Astrocyte (in vitro differentiated cells and primary cell): Measurements from ENCODE around the gene COG7. TPM values are rescaled to one million over a fixed set of nuclear protein-coding genes. Genes with fewer than 3 reads are reported as not detected.
"Not testable (repeated sequence)": the region's sequence is repeated elsewhere in the genome, so short reads cannot be mapped to it uniquely, and the experiment has no call there.

Source experiments
- DNase-seq: peaks from one replicate; pipeline ENCODE4 v3.0.0-alpha.2; 2010; ENCODE audit warnings: low read depth
- FAIRE-seq: peaks from 2 replicates; lab custom pipeline; 2011; peaks lifted over from hg19 to GRCh38; lab: Jason Lieb, UNC
- H2AFZ ChIP-seq: 2 replicates; pipeline ENCODE4 v1.6.0; 2012; ENCODE audit warnings: low read depth, low read length, inconsistent platforms
- H3K27ac ChIP-seq: 2 replicates; pipeline ENCODE4 v1.5.1; 2011; ENCODE audit warnings: low read depth, low read length, inconsistent platforms
- H3K27me3 ChIP-seq: 2 replicates; pipeline ENCODE4 v1.6.0; 2011; ENCODE audit warnings: low read length, inconsistent platforms; ENCODE audit not compliant: insufficient read depth
- H3K36me3 ChIP-seq: 2 replicates; pipeline ENCODE4 v1.5.1; 2011; ENCODE audit warnings: low read length, inconsistent platforms; ENCODE audit not compliant: insufficient read depth
- H3K4me1 ChIP-seq: 2 replicates; pipeline ENCODE4 v1.5.1; 2011; ENCODE audit warnings: low read length, inconsistent platforms; ENCODE audit not compliant: insufficient read depth
- H3K4me2 ChIP-seq: 2 replicates; pipeline ENCODE4 v1.6.0; 2012; ENCODE audit warnings: low read length, inconsistent platforms
- H3K4me3 ChIP-seq: 2 replicates; pipeline ENCODE4 v1.5.1; 2011; ENCODE audit warnings: low read depth, mild to moderate bottlenecking, low read length, inconsistent platforms; ENCODE audit not compliant: insufficient read depth
- H3K79me2 ChIP-seq: 2 replicates; pipeline ENCODE4 v1.6.0; 2012; ENCODE audit warnings: mild to moderate bottlenecking, low read length, inconsistent platforms; ENCODE audit not compliant: insufficient read depth
- H3K9ac ChIP-seq: 2 replicates; pipeline ENCODE4 v1.6.0; 2012; ENCODE audit warnings: mild to moderate bottlenecking, low read length, inconsistent platforms
- H3K9me3 ChIP-seq: 2 replicates; pipeline ENCODE4 v1.5.1; 2012; ENCODE audit warnings: low read depth, mild to moderate bottlenecking, low read length, inconsistent platforms; ENCODE audit not compliant: insufficient read depth
- H4K20me1 ChIP-seq: 2 replicates; pipeline ENCODE4 v1.6.0; 2012; ENCODE audit warnings: low read length, inconsistent platforms; ENCODE audit not compliant: insufficient read depth
- H3K27ac Mint-ChIP-seq: one replicate; pipeline ENCODE4 v1.8.0; 2021; ENCODE audit warnings: mild to moderate bottlenecking, mixed read lengths; ENCODE audit not compliant: unreplicated experiment
- H3K27me3 Mint-ChIP-seq: one replicate; pipeline ENCODE4 v1.8.0; 2021; ENCODE audit warnings: low read depth, mixed read lengths; ENCODE audit not compliant: unreplicated experiment
- H3K36me3 Mint-ChIP-seq: one replicate; pipeline ENCODE4 v1.8.0; 2021; ENCODE audit warnings: low read depth, mixed read lengths; ENCODE audit not compliant: unreplicated experiment
- H3K4me1 Mint-ChIP-seq: one replicate; pipeline ENCODE4 v1.8.0; 2021; ENCODE audit warnings: low read depth, mixed read lengths; ENCODE audit not compliant: unreplicated experiment
- H3K4me3 Mint-ChIP-seq: one replicate; pipeline ENCODE4 v1.8.0; 2021; ENCODE audit warnings: mild to moderate bottlenecking, moderate library complexity, mixed read lengths; ENCODE audit not compliant: unreplicated experiment
- H3K9me3 Mint-ChIP-seq: one replicate; pipeline ENCODE4 v1.8.0; 2021; ENCODE audit warnings: mild to moderate bottlenecking, mixed read lengths; ENCODE audit not compliant: unreplicated experiment
- CTCF ChIP-seq: IDR thresholded peaks from 2 replicates; pipeline ENCODE4 v1.5.1; 2011; ENCODE audit warnings: low read depth, mild to moderate bottlenecking, inconsistent platforms, low read length, moderate library complexity; ENCODE audit not compliant: insufficient read depth
- EZH2 ChIP-seq: IDR thresholded peaks from 2 replicates; pipeline ENCODE4 v1.6.1; 2012; ENCODE audit warnings: mild to moderate bottlenecking, low read length, inconsistent platforms; ENCODE audit not compliant: insufficient read depth
- total RNA-seq: library from RNA; stranded (reverse); gene quantifications from 2 replicates; pipeline ENCODE4 v1.2.1, GENCODE V29; 2021

Gene COG7
- total RNA-seq, 1 donor from 2014 or later: 19.8 TPM

DNA sequence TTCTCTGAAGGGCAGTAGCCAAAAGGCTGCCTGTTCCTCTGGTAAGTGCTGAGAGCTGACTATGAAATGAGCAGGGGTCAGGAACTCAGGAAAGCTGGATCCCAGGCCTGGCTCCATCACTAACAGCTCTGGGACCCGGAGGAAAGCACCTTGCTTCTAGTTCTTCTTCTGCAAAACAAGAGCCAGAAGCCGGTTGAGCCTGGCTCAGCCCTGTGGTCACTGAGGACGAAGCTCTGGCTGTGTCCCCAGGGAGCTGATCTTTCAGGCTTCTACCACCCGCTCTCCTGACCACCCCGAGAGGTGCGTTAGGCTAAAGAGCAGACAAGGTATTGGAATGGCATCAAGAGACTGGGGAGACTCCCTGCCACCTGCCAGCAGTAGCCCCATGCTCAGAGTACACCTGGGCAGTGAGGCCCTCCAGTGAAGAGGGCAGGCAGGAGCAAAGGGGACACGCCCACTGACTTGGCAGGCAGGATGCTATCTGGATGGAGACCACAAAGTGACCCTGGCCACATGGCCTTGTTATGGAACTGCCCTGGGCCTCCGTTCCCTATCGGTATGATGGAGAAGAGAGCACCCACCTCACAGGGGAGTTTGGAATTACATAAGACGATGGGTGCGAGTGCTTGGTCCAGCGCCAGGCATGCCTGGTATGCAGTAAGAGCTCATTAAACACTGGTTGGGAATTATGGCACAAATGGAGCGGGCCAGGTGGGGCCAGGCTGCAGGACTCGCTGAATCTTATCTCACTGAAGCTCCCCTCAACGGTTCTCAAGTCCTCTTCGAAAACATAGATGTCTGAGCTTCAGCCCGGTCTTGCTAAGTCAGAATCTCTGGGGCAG is 61.4 kb downstream of the COG7 start:
- Mint-ChIP-seq H3K4me1 (no peaks in the 10 kb centered on the region), H3K4me3 (no peak overlapping the region), H3K27ac (no peak overlapping the region), H3K27me3 (no peaks in the 10 kb centered on the region), H3K9me3 (no peaks in the 10 kb centered on the region), H3K36me3 (peaks cover 40% of the 10 kb centered on the region)
- no peak for FAIRE-seq
- Histone ChIP-seq H3K4me1 (peaks cover 6% of the 10 kb centered on the region), H3K9me3 (no peaks in the 10 kb centered on the region), H3K4me3 (no peak overlapping the region), H3K9ac (no peak overlapping the region), H3K4me2 (no peak overlapping the region), H4K20me1 (no peaks in the 10 kb centered on the region), H3K79me2 (no peaks in the 10 kb centered on the region), H3K27me3 (no peaks in the 10 kb centered on the region), H2AFZ (no peak overlapping the region), H3K27ac (no peak overlapping the region), H3K36me3 (peaks cover 14% of the 10 kb centered on the region)
- DNase-seq: no peak
- TF ChIP-seq EZH2: no peak
- TF ChIP-seq CTCF: no peak

DNA sequence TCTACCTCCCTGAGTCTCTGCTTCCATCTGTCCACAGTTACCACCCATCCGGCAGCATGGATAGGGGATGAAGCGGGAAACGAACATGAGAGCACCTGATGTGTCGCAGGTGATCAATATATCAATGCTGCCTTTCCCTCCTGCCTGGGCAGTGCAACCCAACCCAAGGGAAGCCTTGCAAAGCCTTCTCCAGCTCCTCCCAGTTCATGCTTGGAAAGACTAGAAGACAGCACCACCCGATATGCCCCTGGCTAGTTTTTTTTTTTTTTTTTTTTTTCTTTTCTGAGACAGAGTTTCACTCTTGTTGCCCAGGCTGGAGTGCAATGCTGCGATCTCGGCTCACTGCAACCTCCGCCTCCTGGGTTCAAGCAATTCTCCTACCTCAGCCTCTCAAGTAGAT is 63.1 kb downstream of the COG7 start:
- H3K4me1 ChIP-seq, H3K4me2 ChIP-seq, DNase-seq, H3K27me3 ChIP-seq, H3K4me1 Mint-ChIP-seq, H3K4me3 Mint-ChIP-seq, H3K27ac Mint-ChIP-seq, H3K9ac ChIP-seq, H3K9me3 ChIP-seq, H4K20me1 ChIP-seq, H3K79me2 ChIP-seq, FAIRE-seq, H2AFZ ChIP-seq, H3K27ac ChIP-seq, H3K27me3 Mint-ChIP-seq, H3K4me3 ChIP-seq, H3K9me3 Mint-ChIP-seq: not testable (repeated sequence)
- H3K36me3 Mint-ChIP-seq: peaks cover 25% of the 10 kb centered on the region
- peaks cover 12% of the 10 kb centered on the region for H3K36me3 ChIP-seq

DNA sequence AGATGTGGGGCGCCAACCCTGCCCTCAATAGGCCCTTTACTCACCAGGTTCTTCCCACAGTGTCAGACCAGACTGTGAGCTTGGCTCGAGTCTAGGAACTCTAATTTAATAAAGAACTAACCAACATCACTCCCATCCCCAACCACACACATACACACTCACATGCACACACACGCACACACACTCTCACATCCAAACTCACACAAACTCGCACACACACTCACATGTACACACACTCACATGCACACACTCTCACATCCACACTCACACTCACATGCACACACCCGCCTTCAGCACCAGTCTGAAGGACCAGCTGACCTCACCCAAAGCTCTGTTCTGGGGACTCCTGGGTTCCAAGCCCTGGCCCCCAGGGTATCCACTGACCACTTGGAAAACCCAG is 63.8 kb downstream of the COG7 start:
- Mint-ChIP-seq H3K4me3 (no peak overlapping the region), H3K4me1 (no peaks in the 10 kb centered on the region), H3K27ac (no peak overlapping the region), H3K36me3 (peaks cover 25% of the 10 kb centered on the region), H3K27me3 (no peaks in the 10 kb centered on the region), H3K9me3 (no peaks in the 10 kb centered on the region)
- Histone ChIP-seq H3K9me3 (no peaks in the 10 kb centered on the region), H3K27ac (no peak overlapping the region), H3K4me3 (no peak overlapping the region), H3K4me1 (peaks cover 6% of the 10 kb centered on the region), H3K36me3 (peaks cover 12% of the 10 kb centered on the region), H4K20me1 (no peaks in the 10 kb centered on the region), H2AFZ (no peak overlapping the region), H3K27me3 (no peaks in the 10 kb centered on the region), H3K4me2 (no peak overlapping the region), H3K9ac (no peak overlapping the region), H3K79me2 (no peaks in the 10 kb centered on the region)
- FAIRE-seq: no peak
- no peak for TF ChIP-seq EZH2
- no peak for TF ChIP-seq CTCF
- no peak for DNase-seq
